Glutamatergic neuron (in vitro differentiated cells): Measurements from ENCODE around the gene CENPB. TPM values are rescaled to one million over a fixed set of nuclear protein-coding genes. Genes with fewer than 3 reads are reported as not detected.

ENCODE experiments used
- DNase-seq: peaks from one replicate; pipeline ENCODE4 v3.0.0; 2022
- H3K27ac Mint-ChIP-seq: one replicate; pipeline ENCODE4 v1.8.0; 2020; ENCODE audit warnings: mild to moderate bottlenecking, mixed read lengths, inconsistent platforms; ENCODE audit not compliant: unreplicated experiment
- H3K27me3 Mint-ChIP-seq: one replicate; pipeline ENCODE4 v1.8.0; 2020; ENCODE audit warnings: mild to moderate bottlenecking, moderate library complexity, mixed read lengths, inconsistent platforms; ENCODE audit not compliant: unreplicated experiment
- H3K36me3 Mint-ChIP-seq: one replicate; pipeline ENCODE4 v1.8.0; 2020; ENCODE audit warnings: mild to moderate bottlenecking, mixed read lengths, inconsistent platforms; ENCODE audit not compliant: unreplicated experiment
- H3K4me1 Mint-ChIP-seq: one replicate; pipeline ENCODE4 v1.8.0; 2020; ENCODE audit warnings: mild to moderate bottlenecking, low read depth, mixed read lengths, inconsistent platforms; ENCODE audit not compliant: unreplicated experiment
- H3K4me3 Mint-ChIP-seq: one replicate; pipeline ENCODE4 v1.8.0; 2020; ENCODE audit warnings: mild to moderate bottlenecking, mixed read lengths, inconsistent platforms; ENCODE audit not compliant: unreplicated experiment
- H3K9me3 Mint-ChIP-seq: one replicate; pipeline ENCODE4 v1.8.0; 2020; ENCODE audit warnings: mild to moderate bottlenecking, moderate library complexity, mixed read lengths, inconsistent platforms; ENCODE audit not compliant: unreplicated experiment
- CTCF ChIP-seq: fragments of 200-600 bp; sonication (generic); IDR thresholded peaks from one replicate; pipeline ENCODE4 v1.5.0; 2021; ENCODE audit not compliant: partially characterized antibody, unreplicated experiment
- total RNA-seq: library from RNA; stranded (reverse); fragmentation: NEBNext Ultra II Directional; extraction: Animal tissue kit (Norgen Biotek cat#: 25700); gene quantifications from one replicate; pipeline ENCODE4 v1.2.1, GENCODE V29; 2021; ENCODE audit not compliant: unreplicated experiment

Gene CENPB
- total RNA-seq, 1 donor from 2014 or later = 47.1 TPM

- TF ChIP-seq CTCF = no peak
- peaks cover 16% of the 10 kb centered on the region for H3K27me3 Mint-ChIP-seq
- no peak overlapping the region for H3K27ac Mint-ChIP-seq
- no peak for DNase-seq
- H3K4me3 Mint-ChIP-seq = peak overlapping the region; percentile 60
- H3K4me1 Mint-ChIP-seq = peaks cover 59% of the 10 kb centered on the region
- peaks cover 14% of the 10 kb centered on the region for H3K9me3 Mint-ChIP-seq
- H3K36me3 Mint-ChIP-seq = peaks cover 7% of the 10 kb centered on the region
These were observed 16.7 kb upstream of the CENPB start for GRCh38 chr20:3803289-3803688.

GRCh38 chr20:3802524-3803239 lies 16.1 kb upstream of the CENPB start:
- peaks cover 61% of the 10 kb centered on the region for H3K4me1 Mint-ChIP-seq

GRCh38 chr20:3801846-3802245 lies 15.3 kb upstream of the CENPB start:
- H3K36me3 Mint-ChIP-seq = peaks cover 7% of the 10 kb centered on the region

More at GRCh38 chr20:3802524-3803239, 16.1 kb upstream of the CENPB start:
- TF ChIP-seq CTCF = no peak
- Mint-ChIP-seq H3K4me3 (peak overlapping the region; percentile 76), H3K27ac (peak overlapping the region; percentile 76), H3K36me3 (peaks cover 7% of the 10 kb centered on the region), H3K9me3 (peaks cover 14% of the 10 kb centered on the region), H3K27me3 (peaks cover 17% of the 10 kb centered on the region)
- no peak for DNase-seq

GRCh38 chr20:3801299-3801698 lies 14.8 kb upstream of the CENPB start:
- peaks cover 17% of the 10 kb centered on the region for H3K27me3 Mint-ChIP-seq
- no peak for DNase-seq
- peaks cover 53% of the 10 kb centered on the region for H3K4me1 Mint-ChIP-seq
- H3K4me3 Mint-ChIP-seq = no peak overlapping the region
- H3K36me3 Mint-ChIP-seq = peaks cover 7% of the 10 kb centered on the region
- H3K27ac Mint-ChIP-seq = no peak overlapping the region
- no peak for TF ChIP-seq CTCF
- peaks cover 14% of the 10 kb centered on the region for H3K9me3 Mint-ChIP-seq

More at GRCh38 chr20:3801846-3802245, 15.3 kb upstream of the CENPB start:
- Mint-ChIP-seq H3K27ac (no peak overlapping the region), H3K9me3 (peaks cover 14% of the 10 kb centered on the region), H3K4me1 (peaks cover 55% of the 10 kb centered on the region), H3K27me3 (peaks cover 17% of the 10 kb centered on the region), H3K4me3 (no peak overlapping the region)
- DNase-seq = no peak
- TF ChIP-seq CTCF = no peak

DNA sequence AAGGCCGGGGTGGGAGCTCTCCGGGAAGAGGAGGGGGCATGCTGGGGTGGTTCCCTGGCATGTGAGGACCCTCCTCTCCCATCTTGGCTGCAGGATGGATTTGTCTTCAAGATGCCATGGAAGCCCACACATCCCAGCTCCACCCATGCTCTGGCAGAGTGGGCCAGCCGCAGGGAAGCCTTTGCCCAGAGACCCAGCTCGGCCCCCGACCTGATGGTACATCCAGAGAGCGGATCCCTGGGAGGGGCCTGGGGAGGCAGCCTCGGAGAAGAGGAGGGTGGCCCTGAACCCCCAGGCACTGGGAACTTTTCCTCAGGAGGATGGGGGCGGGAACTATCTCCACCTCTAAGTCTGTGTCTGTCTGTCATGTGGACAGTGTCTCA lies 14.3 kb upstream of the CENPB start:
- DNase-seq = no peak
- Mint-ChIP-seq H3K36me3 (peaks cover 7% of the 10 kb centered on the region), H3K4me3 (no peak overlapping the region), H3K9me3 (peaks cover 14% of the 10 kb centered on the region), H3K27ac (no peak overlapping the region), H3K4me1 (peaks cover 50% of the 10 kb centered on the region), H3K27me3 (peaks cover 17% of the 10 kb centered on the region)
- no peak for TF ChIP-seq CTCF
